Fibroblast of upper back skin (primary cell): ENCODE measurements around the gene CPA5.
A peak's percentile ranks its signal among the peaks of the same experiment; 100 is the strongest.

Experiments used
- DNase-seq: peaks from one replicate; pipeline ENCODE4 v3.0.0-alpha.2; 2013

CPA5 gene

GRCh38 chr7:130333832-130334231, 10.8 kb upstream of the CPA5 start:
- no peak for DNase-seq

- DNase-seq = no peak
Measured at GRCh38 chr7:130334274-130334673, 10.3 kb upstream of the CPA5 start.

- no peak for DNase-seq
Measured at GRCh38 chr7:130337410-130337971, 7.1 kb upstream of the CPA5 start.

GRCh38 chr7:130338233-130338632, 6.4 kb upstream of the CPA5 start:
- no peak for DNase-seq

- DNase-seq = no peak
Measured at GRCh38 chr7:130341882-130342281, 2.7 kb upstream of the CPA5 start.

- no peak for DNase-seq
Measured at GRCh38 chr7:130342701-130343380, 1.8 kb upstream of the CPA5 start.

GRCh38 chr7:130345136-130345535, 520 bp downstream of the CPA5 start:
- DNase-seq = no peak

- no peak for DNase-seq
Measured at GRCh38 chr7:130345725-130346124, 1.1 kb downstream of the CPA5 start.

GRCh38 chr7:130346177-130346905, 1.7 kb downstream of the CPA5 start:
- peak; percentile 44 for DNase-seq

- DNase-seq = no peak
Measured at GRCh38 chr7:130346941-130347340, 2.3 kb downstream of the CPA5 start.

GRCh38 chr7:130349911-130350782, 5.5 kb downstream of the CPA5 start:
- DNase-seq = peak; percentile 70

GRCh38 chr7:130350945-130351790, 6.6 kb downstream of the CPA5 start:
- DNase-seq = peak; percentile 47

- no peak for DNase-seq
Measured at GRCh38 chr7:130351791-130352090, 7.1 kb downstream of the CPA5 start.

- peak; percentile 73 for DNase-seq
Measured at GRCh38 chr7:130352194-130353074, 7.8 kb downstream of the CPA5 start.

GRCh38 chr7:130353196-130353595, 8.6 kb downstream of the CPA5 start:
- no peak for DNase-seq

GRCh38 chr7:130356121-130356875, 11.7 kb downstream of the CPA5 start:
- DNase-seq = peak; percentile 100

GRCh38 chr7:130356876-130357611, 12.4 kb downstream of the CPA5 start:
- DNase-seq = peak; percentile 86

- no peak for DNase-seq
Measured at GRCh38 chr7:130358471-130358870, 13.9 kb downstream of the CPA5 start.

- DNase-seq = no peak
Measured at GRCh38 chr7:130359276-130359857, 14.8 kb downstream of the CPA5 start.

GRCh38 chr7:130360518-130360917, 15.9 kb downstream of the CPA5 start:
- DNase-seq = no peak
